Middle frontal gyrus (tissue), 1 donor: ENCODE measurements around the gene PIEZO2.
"Not testable (repeated sequence)": the region's sequence is repeated elsewhere in the genome, so short reads cannot be mapped to it uniquely, and the experiment has no call there.

Experiments used
- DNase-seq: peaks from one replicate; pipeline ENCODE4 v3.0.0-alpha.2; 2015; ENCODE audit warnings: low spot score; ENCODE audit errors: extremely low spot score

The PIEZO2 gene

DNA sequence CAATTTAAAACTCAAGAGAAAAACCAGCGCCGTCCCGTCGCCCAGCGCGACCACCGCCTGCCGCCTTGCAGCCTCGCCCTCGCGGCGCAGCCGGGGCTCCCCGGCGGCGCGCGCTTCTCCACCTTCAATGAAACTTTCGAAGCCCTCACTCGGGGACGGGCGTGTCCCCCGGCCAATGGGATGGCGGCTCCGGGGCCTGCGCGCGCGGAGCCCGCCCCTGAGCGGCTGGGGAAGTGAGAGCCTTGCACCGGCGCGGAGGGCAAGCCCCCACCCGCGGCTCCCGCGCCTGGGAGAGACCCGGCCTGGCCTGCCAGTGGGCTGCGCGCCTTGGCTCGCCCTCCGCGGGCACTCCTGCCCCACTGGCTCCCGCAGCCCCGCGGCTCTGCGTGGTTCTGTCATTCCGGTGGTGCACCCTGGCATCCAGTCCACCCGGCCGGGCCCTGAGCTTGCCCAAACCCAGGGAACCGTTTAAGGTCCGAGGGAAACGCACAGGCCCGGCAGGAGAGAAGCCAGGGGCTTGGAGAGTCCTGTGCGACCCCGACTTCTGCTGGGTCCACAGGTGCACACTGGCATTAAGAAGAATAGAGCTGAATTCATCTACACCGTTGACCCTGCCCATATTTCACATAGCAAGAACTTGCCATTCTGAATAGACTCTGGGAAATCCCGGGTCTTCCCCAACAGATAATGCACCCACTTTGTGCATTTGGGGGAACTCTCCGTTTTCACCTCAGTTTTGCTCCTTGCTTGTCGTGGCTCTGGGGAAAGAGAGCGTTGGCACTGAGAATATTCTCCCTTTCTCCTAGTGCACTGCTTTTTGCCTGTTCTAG lies at the start of gene PIEZO2:
Gene PIEZO2 (minus strand): TSS at position 129 of the 830 bp plus-strand sequence. CDS start 981 bp downstream, outside the sequence.
- no peak for DNase-seq

DNA sequence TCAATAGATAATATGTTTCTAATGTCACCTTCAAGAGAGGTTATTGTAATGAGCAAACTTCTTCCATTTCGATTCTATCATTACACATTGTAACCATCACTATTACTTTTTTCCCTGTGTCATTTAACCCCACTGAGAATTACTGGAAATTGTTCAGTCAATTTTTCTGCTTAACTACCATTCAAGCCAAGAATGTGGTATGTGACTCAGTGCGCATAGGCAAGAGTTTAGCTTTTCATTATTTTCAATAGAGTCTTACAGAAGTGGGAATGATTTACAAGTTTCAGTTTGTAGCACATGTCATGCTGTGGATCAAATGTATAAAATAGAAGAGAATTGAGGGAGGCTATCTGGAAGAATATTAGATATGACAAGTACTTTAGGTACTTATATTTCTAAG lies 34.3 kb upstream of the PIEZO2 start:
- no peak for DNase-seq

DNA sequence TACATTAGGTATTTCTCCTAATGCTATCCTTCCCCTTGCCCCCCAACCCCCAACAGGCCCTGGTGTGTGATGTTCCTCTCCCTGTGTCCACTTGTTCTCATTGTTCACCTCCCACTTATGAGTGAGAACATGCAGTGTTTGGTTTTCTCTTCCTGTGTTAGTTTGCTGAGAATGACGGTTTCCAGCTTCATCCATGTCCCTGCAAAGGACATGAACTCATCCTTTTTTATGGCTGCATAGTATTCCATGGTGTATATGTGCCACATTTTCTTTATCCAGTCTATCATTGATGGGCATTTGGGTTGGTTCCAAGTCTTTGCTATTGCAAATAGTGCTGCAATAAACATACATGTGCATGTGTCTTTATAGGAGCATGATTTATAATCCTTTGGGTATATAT lies 32.3 kb upstream of the PIEZO2 start:
- DNase-seq = not testable (repeated sequence)

- DNase-seq = no peak
Observed at GRCh38 chr18:11179959-11180519, 30.7 kb upstream of the PIEZO2 start.

GRCh38 chr18:11178951-11179549 lies 29.7 kb upstream of the PIEZO2 start:
- peak; percentile 15 for DNase-seq

DNA sequence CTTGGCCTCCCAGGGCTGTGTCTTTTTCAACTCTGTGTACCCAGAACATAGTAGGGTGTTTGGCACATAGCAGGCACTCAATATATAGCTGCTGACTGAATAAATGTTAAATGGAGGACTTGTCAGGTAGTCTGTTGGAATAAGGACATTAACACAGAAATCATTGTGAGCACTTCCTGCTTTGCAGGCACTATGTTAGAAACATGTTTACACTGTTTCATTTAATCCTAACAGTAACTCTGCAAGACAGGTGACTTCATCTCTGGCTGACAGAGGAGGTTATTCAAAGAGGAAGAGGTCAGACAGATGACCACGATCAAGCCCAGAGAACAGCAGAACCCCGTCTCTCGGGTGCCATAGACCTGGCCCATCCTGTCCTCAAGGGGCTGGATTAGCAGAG lies 28.0 kb upstream of the PIEZO2 start:
- no peak for DNase-seq

- DNase-seq = no peak
Observed at GRCh38 chr18:11176481-11176881, 27.1 kb upstream of the PIEZO2 start.

DNA sequence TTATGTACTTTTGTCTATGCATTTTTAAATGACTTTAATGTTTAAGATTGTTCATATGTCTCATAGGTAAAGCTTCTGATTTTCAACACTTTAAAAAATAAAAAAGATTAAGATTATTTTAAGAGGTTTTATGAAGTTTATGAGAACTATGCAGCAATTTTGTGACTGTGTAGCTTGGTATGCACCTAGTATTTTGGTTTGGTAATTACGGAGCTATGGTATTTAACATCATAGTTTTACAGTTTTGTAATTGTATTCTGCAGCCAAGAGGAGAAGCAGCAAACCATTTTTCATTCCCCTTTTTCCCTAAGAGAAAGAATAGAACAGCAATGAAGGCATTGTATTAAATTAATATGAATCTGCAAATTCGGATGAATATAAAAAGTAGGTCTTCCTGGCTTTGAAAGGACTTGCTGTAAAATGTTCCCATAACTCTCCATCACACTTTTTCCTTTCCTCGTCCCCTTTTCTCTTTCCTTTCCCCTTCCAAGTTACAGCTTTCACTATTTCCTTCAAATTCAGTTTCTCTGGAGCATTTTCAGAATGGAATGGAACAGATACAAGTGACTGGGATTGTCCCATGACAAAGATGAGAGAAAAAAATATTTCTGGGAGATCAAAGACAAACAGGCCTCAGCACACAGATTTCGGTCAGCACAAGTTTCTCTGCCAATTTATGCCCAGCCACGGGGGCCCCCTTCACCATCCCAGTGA lies 26.1 kb upstream of the PIEZO2 start:
- no peak for DNase-seq

DNA sequence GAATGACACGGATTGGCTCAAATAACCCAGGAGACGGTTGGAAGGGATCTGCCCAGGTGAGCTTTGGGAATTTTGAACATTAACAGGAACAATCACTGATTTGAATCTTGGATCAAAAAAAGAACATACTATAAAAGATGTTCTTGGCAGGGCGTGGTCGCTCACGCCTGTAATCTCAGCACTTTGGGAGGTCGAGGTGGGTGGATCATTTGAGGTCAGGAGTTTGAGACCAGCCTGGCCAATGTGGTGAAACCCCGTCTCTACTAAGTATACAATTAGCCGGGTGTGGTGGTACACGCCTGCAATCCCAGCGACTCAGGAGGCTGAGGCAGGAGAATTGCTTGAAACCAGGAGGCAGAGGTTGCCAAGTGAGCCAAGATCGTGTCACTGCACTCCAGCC lies 24.8 kb upstream of the PIEZO2 start:
- DNase-seq = not testable (repeated sequence)

DNA sequence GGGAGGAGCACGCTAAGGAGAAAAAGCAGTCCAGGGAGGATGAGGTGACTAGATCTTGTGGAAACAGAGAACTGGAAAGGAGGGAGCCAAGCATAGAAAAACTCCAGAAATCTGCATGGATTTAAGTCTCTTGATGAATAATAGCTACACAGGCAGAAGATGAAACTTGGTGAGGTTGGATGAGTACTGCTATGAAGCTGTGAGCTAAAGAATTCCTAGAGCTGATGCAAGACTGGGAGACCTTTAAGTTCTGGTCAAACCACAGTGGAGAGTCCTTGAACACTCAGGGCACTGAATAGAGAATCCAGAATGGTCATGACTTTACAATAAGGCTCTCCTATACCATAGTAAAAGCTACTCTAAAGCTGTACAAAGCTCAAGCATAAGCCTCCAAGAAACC lies 18.4 kb upstream of the PIEZO2 start:
- DNase-seq = no peak

DNA sequence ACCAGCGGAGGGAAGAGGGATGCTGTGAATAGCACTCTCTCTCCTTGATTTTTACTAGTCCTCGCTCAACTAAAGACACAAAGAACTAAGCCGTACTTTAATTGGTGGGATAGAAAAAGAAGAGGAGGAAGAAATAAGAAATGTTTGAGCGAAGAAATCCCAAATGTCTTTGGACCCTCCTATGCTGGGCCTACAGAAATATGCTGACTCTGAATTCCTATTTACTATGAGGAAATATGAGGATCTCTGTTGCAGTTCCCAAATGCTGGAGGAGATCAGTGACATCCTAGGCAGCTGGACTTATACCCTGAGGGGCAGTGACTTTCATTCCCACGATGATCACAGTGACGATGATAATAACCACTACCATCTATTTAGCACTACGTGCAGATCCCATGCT lies 16.6 kb upstream of the PIEZO2 start:
- no peak for DNase-seq

GRCh38 chr18:11165138-11165537 lies 15.8 kb upstream of the PIEZO2 start:
- no peak for DNase-seq

- DNase-seq = no peak
Observed at GRCh38 chr18:11163665-11164064, 14.3 kb upstream of the PIEZO2 start.

DNA sequence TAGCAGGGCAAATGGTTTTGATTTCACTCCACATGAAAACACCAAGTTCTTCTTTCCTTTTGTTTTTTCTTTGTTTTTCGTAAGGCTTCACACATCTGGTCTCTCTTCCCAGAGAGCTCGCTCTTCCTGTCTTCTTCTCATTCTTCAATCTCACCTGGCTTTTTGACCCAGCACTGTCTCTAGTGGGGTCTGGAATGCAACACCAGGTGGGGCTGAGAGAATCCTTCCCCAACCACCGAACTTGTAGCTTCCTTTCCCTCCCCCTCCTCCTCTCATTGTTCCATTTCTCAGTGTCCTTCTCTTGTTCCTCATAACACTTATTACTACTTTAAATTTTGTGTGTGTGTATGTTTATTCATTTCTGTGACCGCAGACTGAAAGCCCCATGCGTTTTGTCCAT lies 13.5 kb upstream of the PIEZO2 start:
- DNase-seq = no peak

DNA sequence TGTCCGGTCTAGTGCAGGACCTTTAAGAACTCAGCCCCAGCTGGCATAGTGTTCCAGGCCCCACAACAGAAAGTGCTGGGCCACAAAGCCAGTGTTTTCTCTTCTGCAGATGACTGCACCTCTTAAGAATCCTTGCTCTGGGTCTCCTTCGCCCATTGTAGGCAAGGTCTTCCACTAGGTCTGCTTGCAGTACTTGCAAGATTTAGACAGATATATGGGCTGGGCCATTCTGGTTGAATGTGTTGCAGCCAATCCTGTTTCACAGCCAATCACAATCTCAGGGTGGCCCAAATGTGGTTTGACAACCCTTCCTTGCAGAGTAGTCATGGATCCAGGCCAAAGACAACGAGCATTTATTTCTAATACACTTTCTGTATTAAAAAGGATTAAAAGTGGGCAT lies 13.1 kb upstream of the PIEZO2 start:
- no peak for DNase-seq

GRCh38 chr18:11160313-11160712 lies 10.9 kb upstream of the PIEZO2 start:
- no peak for DNase-seq

GRCh38 chr18:11159844-11160243 lies 10.5 kb upstream of the PIEZO2 start:
- DNase-seq = no peak

GRCh38 chr18:11156978-11157377 lies 7.6 kb upstream of the PIEZO2 start:
- no peak for DNase-seq

- DNase-seq = no peak
Observed at GRCh38 chr18:11155034-11155759, 5.8 kb upstream of the PIEZO2 start.

DNA sequence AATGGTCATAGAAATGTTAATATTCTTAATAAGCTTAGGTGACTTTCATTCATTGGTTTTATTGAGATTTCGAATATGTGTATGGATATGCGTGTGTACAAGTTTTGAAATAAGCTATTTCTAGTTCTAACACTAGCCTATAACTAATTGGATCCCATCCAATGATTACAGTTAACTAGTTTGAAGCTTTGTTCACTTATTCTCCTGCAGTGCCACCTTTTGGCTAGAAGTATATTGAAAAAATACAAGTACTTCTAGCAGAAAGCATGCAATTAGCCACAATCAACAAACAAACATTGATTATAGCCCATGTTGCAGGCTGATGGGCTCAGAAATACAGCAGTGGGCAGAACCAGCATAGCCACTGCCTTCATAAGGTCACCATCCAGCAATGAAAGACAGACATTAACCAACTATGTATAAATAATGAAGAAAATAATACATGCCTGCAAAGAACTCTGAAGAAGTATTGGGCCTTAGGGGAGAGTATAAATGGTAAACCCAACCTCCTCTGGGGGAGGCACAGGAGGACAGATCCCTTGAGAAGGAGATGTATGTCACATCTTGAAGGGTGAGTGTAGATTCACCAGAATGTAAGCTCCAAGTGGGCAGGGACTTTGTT lies 5.1 kb upstream of the PIEZO2 start:
- DNase-seq = peak; percentile 38

DNA sequence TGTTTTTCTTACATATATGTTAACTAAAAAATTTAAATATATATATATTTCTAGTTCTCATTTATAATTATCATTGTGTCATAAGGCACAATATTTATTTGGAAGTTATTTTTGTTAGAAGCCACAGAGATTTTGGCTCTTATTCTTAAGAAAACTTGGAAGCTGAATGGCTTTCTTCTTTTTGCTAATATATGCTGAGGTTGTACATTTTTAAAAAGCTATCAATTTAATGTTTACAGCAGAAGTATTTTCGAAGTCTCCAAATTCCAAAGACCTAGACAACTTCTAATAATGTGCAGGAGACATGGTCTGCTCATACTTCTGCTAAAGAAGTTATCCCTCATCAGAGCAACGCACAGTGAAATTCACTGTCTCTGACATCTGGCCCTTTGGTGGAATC lies 3.7 kb upstream of the PIEZO2 start:
- DNase-seq = no peak
